ENCODE results near the gene MRPL51. TPM values are rescaled to one million over a fixed set of nuclear protein-coding genes. Genes with fewer than 3 reads are reported as not detected.
A peak's percentile ranks its signal among the peaks of the same experiment; 100 is the strongest.

MRPL51 gene
- total and polyA plus RNA-seq, 2 experiments from 2014 or later: 93.9 to 463 TPM

- no peaks in the 10 kb centered on the region for H3K27me3 ChIP-seq (ENCODE audit: insufficient read depth)
- peaks cover 42% of the 10 kb centered on the region for H3K36me3 ChIP-seq (ENCODE audit: insufficient read depth)
- DNase-seq (ENCODE audit: low spot score) (peak; percentile 58), ATAC-seq (peak; percentile 90)
- H2AFZ ChIP-seq: no peak overlapping the region
- Mint-ChIP-seq H3K4me1 (peaks cover 8% of the 10 kb centered on the region; the same call in 2 of the 3 replicates), H3K9me3 (no peaks in the 10 kb centered on the region), H3K4me3 (no peak overlapping the region), H3K27me3 (ENCODE audit: insufficient read depth, low read depth, poor library complexity) (peaks cover 1% of the 10 kb centered on the region), H3K27ac (peak overlapping the region; percentile 91), H3K36me3 (ENCODE audit: low read depth) (peaks cover 54% of the 10 kb centered on the region)
- no peaks in the 10 kb centered on the region for H3K9me2 ChIP-seq (ENCODE audit: insufficient read depth)
- peaks cover 7% of the 10 kb centered on the region; the same call in 1 of the 2 replicates for H3K4me1 ChIP-seq (ENCODE audit: insufficient read depth)
- H4K20me1 ChIP-seq (replicated peaks; ENCODE audit: insufficient read depth): peaks cover 10% of the 10 kb centered on the region
- peaks cover 64% of the 10 kb centered on the region for H3K79me2 ChIP-seq (replicated peaks; ENCODE audit: insufficient read depth)
- no peaks in the 10 kb centered on the region for H3F3A ChIP-seq (replicated peaks; ENCODE audit: low read depth)
- TF ChIP-seq POLR2AphosphoS5 (IDR thresholded peaks at IDR 0.05; ENCODE audit: low read depth): peak; percentile 62
- TF ChIP-seq, protein P1, sequence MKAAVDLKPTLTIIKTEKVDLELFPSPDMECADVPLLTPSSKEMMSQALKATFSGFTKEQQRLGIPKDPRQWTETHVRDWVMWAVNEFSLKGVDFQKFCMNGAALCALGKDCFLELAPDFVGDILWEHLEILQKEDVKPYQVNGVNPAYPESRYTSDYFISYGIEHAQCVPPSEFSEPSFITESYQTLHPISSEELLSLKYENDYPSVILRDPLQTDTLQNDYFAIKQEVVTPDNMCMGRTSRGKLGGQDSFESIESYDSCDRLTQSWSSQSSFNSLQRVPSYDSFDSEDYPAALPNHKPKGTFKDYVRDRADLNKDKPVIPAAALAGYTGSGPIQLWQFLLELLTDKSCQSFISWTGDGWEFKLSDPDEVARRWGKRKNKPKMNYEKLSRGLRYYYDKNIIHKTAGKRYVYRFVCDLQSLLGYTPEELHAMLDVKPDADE (IDR thresholded peaks at IDR 0.05): no peak
- H3K4me3 ChIP-seq: no peak overlapping the region
- H3K4me2 ChIP-seq: 0 out of 2 replicates have a peak overlapping the region, but pooled peaks have one; percentile 7
- peak overlapping the region; percentile 55 for H3K27ac ChIP-seq (ENCODE audit: low read depth)
These were observed 14.3 kb upstream of the MRPL51 start for GRCh38 chr12:6507102-6507998.

DNA sequence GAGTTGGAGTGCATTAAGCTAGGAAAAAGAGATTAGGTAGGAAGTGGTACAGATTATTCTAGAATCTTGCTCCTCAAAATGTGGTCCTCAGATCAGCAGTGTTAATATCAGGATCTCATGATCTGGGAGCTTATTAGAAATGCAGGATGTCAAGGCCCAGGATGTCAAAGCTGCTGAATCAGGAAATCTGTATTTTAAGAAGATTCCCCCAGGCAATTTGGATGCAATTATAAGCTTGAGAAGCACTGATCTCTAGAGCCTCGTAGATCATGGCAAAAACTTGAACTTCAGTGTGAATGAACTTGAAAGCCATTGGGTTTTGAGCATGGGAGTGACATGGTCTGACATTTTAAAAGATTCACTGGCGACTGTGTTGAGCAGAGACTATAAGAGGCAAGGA is 7.4 kb upstream of the MRPL51 start:
- Mint-ChIP-seq H3K9me3 (no peaks in the 10 kb centered on the region), H3K27ac (no peak overlapping the region), H3K27me3 (ENCODE audit: insufficient read depth, low read depth, poor library complexity) (no peaks in the 10 kb centered on the region), H3K4me1 (peaks cover 3% of the 10 kb centered on the region; the same call in 2 of the 3 replicates), H3K36me3 (ENCODE audit: low read depth) (peaks cover 45% of the 10 kb centered on the region), H3K4me3 (no peak overlapping the region)
- ATAC-seq (no peak), DNase-seq (ENCODE audit: low spot score) (no peak)
- H3K4me1 ChIP-seq (ENCODE audit: insufficient read depth): peaks cover 6% of the 10 kb centered on the region
- H2AFZ ChIP-seq: no peak overlapping the region
- peaks cover 34% of the 10 kb centered on the region for H3K36me3 ChIP-seq (ENCODE audit: insufficient read depth)
- H3F3A ChIP-seq (replicated peaks; ENCODE audit: low read depth): no peaks in the 10 kb centered on the region
- H3K9me2 ChIP-seq (ENCODE audit: insufficient read depth): no peaks in the 10 kb centered on the region
- peaks cover 19% of the 10 kb centered on the region for H4K20me1 ChIP-seq (replicated peaks; ENCODE audit: insufficient read depth)
- no peaks in the 10 kb centered on the region for H3K27me3 ChIP-seq (ENCODE audit: insufficient read depth)
- H3K27ac ChIP-seq (ENCODE audit: low read depth): no peak overlapping the region
- no peak overlapping the region for H3K4me3 ChIP-seq
- peaks cover 85% of the 10 kb centered on the region for H3K79me2 ChIP-seq (replicated peaks; ENCODE audit: insufficient read depth)
- H3K4me2 ChIP-seq: no peak overlapping the region
- TF ChIP-seq, protein P2, sequence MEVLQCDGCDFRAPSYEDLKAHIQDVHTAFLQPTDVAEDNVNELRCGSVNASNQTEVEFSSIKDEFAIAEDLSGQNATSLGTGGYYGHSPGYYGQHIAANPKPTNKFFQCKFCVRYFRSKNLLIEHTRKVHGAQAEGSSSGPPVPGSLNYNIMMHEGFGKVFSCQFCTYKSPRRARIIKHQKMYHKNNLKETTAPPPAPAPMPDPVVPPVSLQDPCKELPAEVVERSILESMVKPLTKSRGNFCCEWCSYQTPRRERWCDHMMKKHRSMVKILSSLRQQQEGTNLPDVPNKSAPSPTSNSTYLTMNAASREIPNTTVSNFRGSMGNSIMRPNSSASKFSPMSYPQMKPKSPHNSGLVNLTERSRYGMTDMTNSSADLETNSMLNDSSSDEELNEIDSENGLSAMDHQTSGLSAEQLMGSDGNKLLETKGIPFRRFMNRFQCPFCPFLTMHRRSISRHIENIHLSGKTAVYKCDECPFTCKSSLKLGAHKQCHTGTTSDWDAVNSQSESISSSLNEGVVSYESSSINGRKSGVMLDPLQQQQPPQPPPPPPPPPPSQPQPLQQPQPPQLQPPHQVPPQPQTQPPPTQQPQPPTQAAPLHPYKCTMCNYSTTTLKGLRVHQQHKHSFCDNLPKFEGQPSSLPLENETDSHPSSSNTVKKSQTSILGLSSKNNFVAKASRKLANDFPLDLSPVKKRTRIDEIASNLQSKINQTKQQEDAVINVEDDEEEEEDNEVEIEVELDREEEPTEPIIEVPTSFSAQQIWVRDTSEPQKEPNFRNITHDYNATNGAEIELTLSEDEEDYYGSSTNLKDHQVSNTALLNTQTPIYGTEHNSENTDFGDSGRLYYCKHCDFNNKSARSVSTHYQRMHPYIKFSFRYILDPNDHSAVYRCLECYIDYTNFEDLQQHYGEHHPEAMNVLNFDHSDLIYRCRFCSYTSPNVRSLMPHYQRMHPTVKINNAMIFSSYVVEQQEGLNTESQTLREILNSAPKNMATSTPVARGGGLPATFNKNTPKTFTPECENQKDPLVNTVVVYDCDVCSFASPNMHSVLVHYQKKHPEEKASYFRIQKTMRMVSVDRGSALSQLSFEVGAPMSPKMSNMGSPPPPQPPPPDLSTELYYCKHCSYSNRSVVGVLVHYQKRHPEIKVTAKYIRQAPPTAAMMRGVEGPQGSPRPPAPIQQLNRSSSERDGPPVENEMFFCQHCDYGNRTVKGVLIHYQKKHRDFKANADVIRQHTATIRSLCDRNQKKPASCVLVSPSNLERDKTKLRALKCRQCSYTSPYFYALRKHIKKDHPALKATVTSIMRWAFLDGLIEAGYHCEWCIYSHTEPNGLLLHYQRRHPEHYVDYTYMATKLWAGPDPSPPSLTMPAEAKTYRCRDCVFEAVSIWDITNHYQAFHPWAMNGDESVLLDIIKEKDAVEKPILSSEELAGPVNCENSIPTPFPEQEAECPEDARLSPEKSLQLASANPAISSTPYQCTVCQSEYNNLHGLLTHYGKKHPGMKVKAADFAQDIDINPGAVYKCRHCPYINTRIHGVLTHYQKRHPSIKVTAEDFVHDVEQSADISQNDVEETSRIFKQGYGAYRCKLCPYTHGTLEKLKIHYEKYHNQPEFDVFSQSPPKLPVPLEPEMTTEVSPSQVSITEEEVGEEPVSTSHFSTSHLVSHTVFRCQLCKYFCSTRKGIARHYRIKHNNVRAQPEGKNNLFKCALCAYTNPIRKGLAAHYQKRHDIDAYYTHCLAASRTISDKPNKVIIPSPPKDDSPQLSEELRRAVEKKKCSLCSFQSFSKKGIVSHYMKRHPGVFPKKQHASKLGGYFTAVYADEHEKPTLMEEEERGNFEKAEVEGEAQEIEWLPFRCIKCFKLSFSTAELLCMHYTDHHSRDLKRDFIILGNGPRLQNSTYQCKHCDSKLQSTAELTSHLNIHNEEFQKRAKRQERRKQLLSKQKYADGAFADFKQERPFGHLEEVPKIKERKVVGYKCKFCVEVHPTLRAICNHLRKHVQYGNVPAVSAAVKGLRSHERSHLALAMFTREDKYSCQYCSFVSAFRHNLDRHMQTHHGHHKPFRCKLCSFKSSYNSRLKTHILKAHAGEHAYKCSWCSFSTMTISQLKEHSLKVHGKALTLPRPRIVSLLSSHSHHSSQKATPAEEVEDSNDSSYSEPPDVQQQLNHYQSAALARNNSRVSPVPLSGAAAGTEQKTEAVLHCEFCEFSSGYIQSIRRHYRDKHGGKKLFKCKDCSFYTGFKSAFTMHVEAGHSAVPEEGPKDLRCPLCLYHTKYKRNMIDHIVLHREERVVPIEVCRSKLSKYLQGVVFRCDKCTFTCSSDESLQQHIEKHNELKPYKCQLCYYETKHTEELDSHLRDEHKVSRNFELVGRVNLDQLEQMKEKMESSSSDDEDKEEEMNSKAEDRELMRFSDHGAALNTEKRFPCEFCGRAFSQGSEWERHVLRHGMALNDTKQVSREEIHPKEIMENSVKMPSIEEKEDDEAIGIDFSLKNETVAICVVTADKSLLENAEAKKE (CRISPR knock-in tag; IDR thresholded peaks at IDR 0.05): no peak
- TF ChIP-seq JUNB (IDR thresholded peaks at IDR 0.05; ENCODE audit: unreplicated experiment) (no peak), POLR2AphosphoS5 (IDR thresholded peaks at IDR 0.05; ENCODE audit: low read depth) (no peak), ZNF331 (CRISPR knock-in tag; IDR thresholded peaks at IDR 0.05; ENCODE audit: low read depth) (no peak), ZNF114 (CRISPR knock-in tag; IDR thresholded peaks at IDR 0.05) (no peak), EZH2 (IDR thresholded peaks at IDR 0.05; ENCODE audit: low read depth, unreplicated experiment) (no peak), NANOG (IDR thresholded peaks at IDR 0.05; ENCODE audit: borderline replicate concordance) (no peak), EZH2phosphoT487 (IDR thresholded peaks at IDR 0.05; ENCODE audit: unreplicated experiment) (no peak)
- TF ChIP-seq, protein P3, sequence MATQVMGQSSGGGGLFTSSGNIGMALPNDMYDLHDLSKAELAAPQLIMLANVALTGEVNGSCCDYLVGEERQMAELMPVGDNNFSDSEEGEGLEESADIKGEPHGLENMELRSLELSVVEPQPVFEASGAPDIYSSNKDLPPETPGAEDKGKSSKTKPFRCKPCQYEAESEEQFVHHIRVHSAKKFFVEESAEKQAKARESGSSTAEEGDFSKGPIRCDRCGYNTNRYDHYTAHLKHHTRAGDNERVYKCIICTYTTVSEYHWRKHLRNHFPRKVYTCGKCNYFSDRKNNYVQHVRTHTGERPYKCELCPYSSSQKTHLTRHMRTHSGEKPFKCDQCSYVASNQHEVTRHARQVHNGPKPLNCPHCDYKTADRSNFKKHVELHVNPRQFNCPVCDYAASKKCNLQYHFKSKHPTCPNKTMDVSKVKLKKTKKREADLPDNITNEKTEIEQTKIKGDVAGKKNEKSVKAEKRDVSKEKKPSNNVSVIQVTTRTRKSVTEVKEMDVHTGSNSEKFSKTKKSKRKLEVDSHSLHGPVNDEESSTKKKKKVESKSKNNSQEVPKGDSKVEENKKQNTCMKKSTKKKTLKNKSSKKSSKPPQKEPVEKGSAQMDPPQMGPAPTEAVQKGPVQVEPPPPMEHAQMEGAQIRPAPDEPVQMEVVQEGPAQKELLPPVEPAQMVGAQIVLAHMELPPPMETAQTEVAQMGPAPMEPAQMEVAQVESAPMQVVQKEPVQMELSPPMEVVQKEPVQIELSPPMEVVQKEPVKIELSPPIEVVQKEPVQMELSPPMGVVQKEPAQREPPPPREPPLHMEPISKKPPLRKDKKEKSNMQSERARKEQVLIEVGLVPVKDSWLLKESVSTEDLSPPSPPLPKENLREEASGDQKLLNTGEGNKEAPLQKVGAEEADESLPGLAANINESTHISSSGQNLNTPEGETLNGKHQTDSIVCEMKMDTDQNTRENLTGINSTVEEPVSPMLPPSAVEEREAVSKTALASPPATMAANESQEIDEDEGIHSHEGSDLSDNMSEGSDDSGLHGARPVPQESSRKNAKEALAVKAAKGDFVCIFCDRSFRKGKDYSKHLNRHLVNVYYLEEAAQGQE (IDR thresholded peaks at IDR 0.05; ENCODE audit: unreplicated experiment): no peak
